Astrocyte of the cerebellum (primary cell): Measurements from ENCODE around the gene UROS.

Experiments
- DNase-seq: peaks from one replicate; pipeline ENCODE4 v3.0.0-alpha.2; 2011; ENCODE audit warnings: low read depth
- H3K4me3 ChIP-seq: 2 replicates; pipeline ENCODE4 v1.5.1; 2011; ENCODE audit warnings: mild to moderate bottlenecking, low read depth, low read length, moderate library complexity
- in situ Hi-C: cut with HindIII; loops from 2 replicates; pipeline ENCODE4 v1.10.0; 2017; ENCODE audit warnings: low sequenced_read_pairs
- TF ChIP-seq, protein P1 (sequence below): IDR thresholded peaks from 2 replicates; pipeline ENCODE4 v1.5.1; 2012; ENCODE audit warnings: low read length, low read depth, moderate library complexity, mild to moderate bottlenecking; ENCODE audit errors: missing control alignments

Gene UROS

GRCh38 chr10:125846894-125847293 lies 23.8 kb upstream of the UROS start:
- no peak overlapping the region for H3K4me3 ChIP-seq
- no peak for DNase-seq
- in situ Hi-C loops = no loop called here
- TF ChIP-seq, protein P1, sequence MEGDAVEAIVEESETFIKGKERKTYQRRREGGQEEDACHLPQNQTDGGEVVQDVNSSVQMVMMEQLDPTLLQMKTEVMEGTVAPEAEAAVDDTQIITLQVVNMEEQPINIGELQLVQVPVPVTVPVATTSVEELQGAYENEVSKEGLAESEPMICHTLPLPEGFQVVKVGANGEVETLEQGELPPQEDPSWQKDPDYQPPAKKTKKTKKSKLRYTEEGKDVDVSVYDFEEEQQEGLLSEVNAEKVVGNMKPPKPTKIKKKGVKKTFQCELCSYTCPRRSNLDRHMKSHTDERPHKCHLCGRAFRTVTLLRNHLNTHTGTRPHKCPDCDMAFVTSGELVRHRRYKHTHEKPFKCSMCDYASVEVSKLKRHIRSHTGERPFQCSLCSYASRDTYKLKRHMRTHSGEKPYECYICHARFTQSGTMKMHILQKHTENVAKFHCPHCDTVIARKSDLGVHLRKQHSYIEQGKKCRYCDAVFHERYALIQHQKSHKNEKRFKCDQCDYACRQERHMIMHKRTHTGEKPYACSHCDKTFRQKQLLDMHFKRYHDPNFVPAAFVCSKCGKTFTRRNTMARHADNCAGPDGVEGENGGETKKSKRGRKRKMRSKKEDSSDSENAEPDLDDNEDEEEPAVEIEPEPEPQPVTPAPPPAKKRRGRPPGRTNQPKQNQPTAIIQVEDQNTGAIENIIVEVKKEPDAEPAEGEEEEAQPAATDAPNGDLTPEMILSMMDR = no peak

DNA sequence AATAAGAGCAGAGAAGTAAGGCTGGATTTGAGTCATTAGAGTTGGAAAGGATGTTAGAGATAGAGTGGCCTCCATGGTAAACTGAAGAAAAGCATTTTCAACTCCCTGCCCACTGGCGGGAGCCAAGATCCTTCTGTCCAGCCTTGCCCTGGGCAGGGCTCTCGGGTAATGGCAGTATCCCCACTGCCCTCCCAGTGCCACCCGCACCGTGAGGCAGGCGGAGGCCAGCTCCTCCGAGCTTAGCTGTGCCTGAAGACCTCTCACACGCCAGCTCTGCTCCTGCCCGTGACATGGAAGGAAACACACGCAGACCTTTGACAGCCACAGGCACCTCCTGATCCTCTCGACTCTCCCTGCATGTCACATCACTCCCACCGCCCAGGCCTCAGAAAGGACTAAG lies 22.6 kb upstream of the UROS start:
- no peak overlapping the region for H3K4me3 ChIP-seq
- in situ Hi-C loops = no loop called here
- TF ChIP-seq, protein P1 = no peak
- DNase-seq = no peak

GRCh38 chr10:125844751-125845221 lies 21.7 kb upstream of the UROS start:
- no peak for DNase-seq
- TF ChIP-seq, protein P1 = no peak
- no peak overlapping the region for H3K4me3 ChIP-seq
- in situ Hi-C loops = no loop called here

DNA sequence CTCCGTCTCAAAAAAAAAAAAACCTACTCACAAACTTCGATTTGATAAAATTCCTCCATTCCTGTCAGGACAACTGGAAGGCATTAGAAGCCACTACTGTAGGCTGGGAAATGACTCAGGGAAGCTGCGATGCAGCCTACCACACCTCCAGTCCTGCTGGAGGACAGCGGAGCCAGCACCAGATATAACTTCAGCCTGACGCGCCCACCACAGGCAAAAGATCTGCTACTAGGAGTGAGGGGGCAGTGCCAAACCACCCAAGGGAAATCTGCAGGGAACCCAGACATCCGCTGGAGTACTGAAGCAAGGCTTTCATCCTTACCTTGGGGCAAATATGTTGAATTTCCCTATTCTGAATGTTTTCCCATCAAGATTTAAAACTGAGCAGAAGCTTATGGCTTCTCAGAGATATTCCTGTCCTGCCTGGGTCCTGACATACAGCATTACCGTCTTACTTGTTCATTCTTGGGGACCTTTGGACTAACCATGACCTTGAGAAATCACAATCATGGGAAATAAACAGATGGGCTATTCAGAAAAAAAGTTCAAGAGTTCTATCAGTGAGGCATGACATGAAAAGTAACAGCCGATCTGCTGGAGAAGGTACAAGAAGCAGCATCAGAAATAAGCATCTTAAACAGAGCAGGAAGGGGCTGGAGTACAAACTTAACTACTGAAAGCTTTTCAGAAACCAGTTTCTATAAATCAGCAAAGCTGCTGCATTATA lies 20.7 kb upstream of the UROS start:
- no peak overlapping the region for H3K4me3 ChIP-seq
- no peak for DNase-seq
- TF ChIP-seq, protein P1 = no peak
- in situ Hi-C loops = no loop called here

- in situ Hi-C loops = no loop called here
- TF ChIP-seq, protein P1 = no peak
- DNase-seq = no peak
- no peak overlapping the region for H3K4me3 ChIP-seq
Measured at GRCh38 chr10:125840955-125841354, 17.9 kb upstream of the UROS start.

- H3K4me3 ChIP-seq = no peak overlapping the region
- TF ChIP-seq, protein P1 = no peak
- in situ Hi-C loops = no loop called here
- no peak for DNase-seq
Measured at GRCh38 chr10:125840406-125840805, 17.3 kb upstream of the UROS start.
